Glomerular visceral epithelial cell (primary cell): ENCODE measurements around the gene PPP1R2.
"Not testable (repeated sequence)": the region's sequence is repeated elsewhere in the genome, so short reads cannot be mapped to it uniquely, and the experiment has no call there.

ENCODE experiments used
- DNase-seq: peaks from one replicate; pipeline ENCODE4 v3.0.0-alpha.2; 2016; ENCODE audit errors: extremely low spot score

PPP1R2 gene

GRCh38 chr3:195537995-195538394 is 5.1 kb downstream of the PPP1R2 start:
- DNase-seq = no peak

GRCh38 chr3:195535293-195535692 is 7.8 kb downstream of the PPP1R2 start:
- DNase-seq = no peak

GRCh38 chr3:195532834-195533233 is 10.3 kb downstream of the PPP1R2 start:
- DNase-seq = no peak

- DNase-seq = no peak
Measured at GRCh38 chr3:195532345-195532744, 10.8 kb downstream of the PPP1R2 start.

GRCh38 chr3:195531683-195532082 is 11.4 kb downstream of the PPP1R2 start:
- DNase-seq = no peak

GRCh38 chr3:195526492-195526891 is 16.6 kb downstream of the PPP1R2 start:
- no peak for DNase-seq

GRCh38 chr3:195524171-195524896 is 18.8 kb downstream of the PPP1R2 start:
- DNase-seq = no peak

- peak; percentile 36 for DNase-seq
Measured at GRCh38 chr3:195522254-195523023, 20.7 kb downstream of the PPP1R2 start.

- no peak for DNase-seq
Measured at GRCh38 chr3:195517030-195517429, 26.1 kb downstream of the PPP1R2 start.

GRCh38 chr3:195514610-195515235 is 28.4 kb downstream of the PPP1R2 start:
- DNase-seq = not testable (repeated sequence)

- no peak for DNase-seq
Measured at GRCh38 chr3:195512798-195513345, 30.3 kb downstream of the PPP1R2 start.

- no peak for DNase-seq
Measured at GRCh38 chr3:195511136-195511535, 32.0 kb downstream of the PPP1R2 start.

GRCh38 chr3:195508185-195508584 is 34.9 kb downstream of the PPP1R2 start:
- no peak for DNase-seq

GRCh38 chr3:195475614-195476013 is 67.5 kb downstream of the PPP1R2 start:
- DNase-seq = no peak

GRCh38 chr3:195475116-195475515 is 68.0 kb downstream of the PPP1R2 start:
- DNase-seq = not testable (repeated sequence)

- no peak for DNase-seq
Measured at GRCh38 chr3:195468841-195469240, 74.3 kb downstream of the PPP1R2 start.

- DNase-seq = no peak
Measured at GRCh38 chr3:195468391-195468776, 74.7 kb downstream of the PPP1R2 start.

- peak; percentile 65 for DNase-seq
Measured at GRCh38 chr3:195467641-195468390, 75.3 kb downstream of the PPP1R2 start.

- peak; percentile 42 for DNase-seq
Measured at GRCh38 chr3:195466251-195466650, 76.9 kb downstream of the PPP1R2 start.
